ENCODE data around the gene AP2B1.

DNA sequence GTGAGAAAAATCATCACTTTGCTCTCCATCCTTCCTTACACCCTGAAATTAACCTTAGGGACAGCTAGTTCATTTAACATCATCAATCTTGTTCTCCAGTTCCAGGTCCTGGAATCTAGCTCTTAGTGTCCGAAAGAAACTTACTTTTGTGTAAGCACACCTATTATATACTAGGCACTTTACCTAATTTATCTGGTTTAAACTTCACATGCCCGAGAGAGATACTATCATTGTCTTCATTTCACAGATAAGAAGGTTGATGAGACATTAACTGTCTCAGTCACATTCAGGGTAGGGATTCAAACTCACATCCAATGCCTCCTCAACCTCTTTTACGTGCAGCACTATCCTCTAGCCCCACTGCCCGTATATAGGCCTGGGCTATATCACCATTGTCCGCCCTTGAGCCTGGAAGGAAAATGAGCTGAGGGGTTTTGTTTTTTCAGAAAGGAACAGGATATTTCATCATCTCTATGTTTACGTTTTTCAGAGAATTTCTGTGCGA, 501 bp upstream of the AP2B1 start:
- TF ChIP-seq, protein P1, sequence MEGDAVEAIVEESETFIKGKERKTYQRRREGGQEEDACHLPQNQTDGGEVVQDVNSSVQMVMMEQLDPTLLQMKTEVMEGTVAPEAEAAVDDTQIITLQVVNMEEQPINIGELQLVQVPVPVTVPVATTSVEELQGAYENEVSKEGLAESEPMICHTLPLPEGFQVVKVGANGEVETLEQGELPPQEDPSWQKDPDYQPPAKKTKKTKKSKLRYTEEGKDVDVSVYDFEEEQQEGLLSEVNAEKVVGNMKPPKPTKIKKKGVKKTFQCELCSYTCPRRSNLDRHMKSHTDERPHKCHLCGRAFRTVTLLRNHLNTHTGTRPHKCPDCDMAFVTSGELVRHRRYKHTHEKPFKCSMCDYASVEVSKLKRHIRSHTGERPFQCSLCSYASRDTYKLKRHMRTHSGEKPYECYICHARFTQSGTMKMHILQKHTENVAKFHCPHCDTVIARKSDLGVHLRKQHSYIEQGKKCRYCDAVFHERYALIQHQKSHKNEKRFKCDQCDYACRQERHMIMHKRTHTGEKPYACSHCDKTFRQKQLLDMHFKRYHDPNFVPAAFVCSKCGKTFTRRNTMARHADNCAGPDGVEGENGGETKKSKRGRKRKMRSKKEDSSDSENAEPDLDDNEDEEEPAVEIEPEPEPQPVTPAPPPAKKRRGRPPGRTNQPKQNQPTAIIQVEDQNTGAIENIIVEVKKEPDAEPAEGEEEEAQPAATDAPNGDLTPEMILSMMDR (conservative IDR thresholded peaks at IDR 0.05; ENCODE audit: low read depth, low read length): no peak
- TF ChIP-seq EZH2 (IDR thresholded peaks at IDR 0.05; ENCODE audit: low read length, unreplicated experiment) (no peak), EZH2phosphoT487 (IDR thresholded peaks at IDR 0.05; ENCODE audit: borderline replicate concordance, low read length) (no peak)

Measured in PC-3 (cell line).